Measurements from ENCODE around the gene LPIN3.

Gene LPIN3

GRCh38 chr20:41386502-41387427 lies 46.1 kb downstream of the LPIN3 start:
- TF ChIP-seq, protein P1, sequence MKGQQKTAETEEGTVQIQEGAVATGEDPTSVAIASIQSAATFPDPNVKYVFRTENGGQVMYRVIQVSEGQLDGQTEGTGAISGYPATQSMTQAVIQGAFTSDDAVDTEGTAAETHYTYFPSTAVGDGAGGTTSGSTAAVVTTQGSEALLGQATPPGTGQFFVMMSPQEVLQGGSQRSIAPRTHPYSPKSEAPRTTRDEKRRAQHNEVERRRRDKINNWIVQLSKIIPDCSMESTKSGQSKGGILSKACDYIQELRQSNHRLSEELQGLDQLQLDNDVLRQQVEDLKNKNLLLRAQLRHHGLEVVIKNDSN (IDR thresholded peaks at IDR 0.05): no peak
- TF ChIP-seq TAF1 (IDR thresholded peaks at IDR 0.05; ENCODE audit: low read depth) (no peak), ZBTB7A (IDR thresholded peaks at IDR 0.05; ENCODE audit: low read depth) (no peak), TCF12 (IDR thresholded peaks at IDR 0.05; ENCODE audit: low read depth) (no peak), CREB1 (IDR thresholded peaks at IDR 0.05; ENCODE audit: low read depth) (no peak), EP300 (IDR thresholded peaks at IDR 0.05; ENCODE audit: borderline replicate concordance) (no peak), FOXM1 (IDR thresholded peaks at IDR 0.05; ENCODE audit: borderline replicate concordance, low read depth) (no peak), TEAD4 (IDR thresholded peaks at IDR 0.05) (no peak), YY1 (IDR thresholded peaks at IDR 0.05; ENCODE audit: low read depth) (no peak), CEBPB (IDR thresholded peaks at IDR 0.05) (no peak), NFIC (IDR thresholded peaks at IDR 0.05) (no peak), EGR1 (IDR thresholded peaks at IDR 0.05) (no peak), RAD21 (IDR thresholded peaks at IDR 0.05; ENCODE audit: low read depth) (no peak)
- TF ChIP-seq, protein P2, sequence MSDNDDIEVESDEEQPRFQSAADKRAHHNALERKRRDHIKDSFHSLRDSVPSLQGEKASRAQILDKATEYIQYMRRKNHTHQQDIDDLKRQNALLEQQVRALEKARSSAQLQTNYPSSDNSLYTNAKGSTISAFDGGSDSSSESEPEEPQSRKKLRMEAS (IDR thresholded peaks at IDR 0.05): no peak
- TF ChIP-seq, protein P3, sequence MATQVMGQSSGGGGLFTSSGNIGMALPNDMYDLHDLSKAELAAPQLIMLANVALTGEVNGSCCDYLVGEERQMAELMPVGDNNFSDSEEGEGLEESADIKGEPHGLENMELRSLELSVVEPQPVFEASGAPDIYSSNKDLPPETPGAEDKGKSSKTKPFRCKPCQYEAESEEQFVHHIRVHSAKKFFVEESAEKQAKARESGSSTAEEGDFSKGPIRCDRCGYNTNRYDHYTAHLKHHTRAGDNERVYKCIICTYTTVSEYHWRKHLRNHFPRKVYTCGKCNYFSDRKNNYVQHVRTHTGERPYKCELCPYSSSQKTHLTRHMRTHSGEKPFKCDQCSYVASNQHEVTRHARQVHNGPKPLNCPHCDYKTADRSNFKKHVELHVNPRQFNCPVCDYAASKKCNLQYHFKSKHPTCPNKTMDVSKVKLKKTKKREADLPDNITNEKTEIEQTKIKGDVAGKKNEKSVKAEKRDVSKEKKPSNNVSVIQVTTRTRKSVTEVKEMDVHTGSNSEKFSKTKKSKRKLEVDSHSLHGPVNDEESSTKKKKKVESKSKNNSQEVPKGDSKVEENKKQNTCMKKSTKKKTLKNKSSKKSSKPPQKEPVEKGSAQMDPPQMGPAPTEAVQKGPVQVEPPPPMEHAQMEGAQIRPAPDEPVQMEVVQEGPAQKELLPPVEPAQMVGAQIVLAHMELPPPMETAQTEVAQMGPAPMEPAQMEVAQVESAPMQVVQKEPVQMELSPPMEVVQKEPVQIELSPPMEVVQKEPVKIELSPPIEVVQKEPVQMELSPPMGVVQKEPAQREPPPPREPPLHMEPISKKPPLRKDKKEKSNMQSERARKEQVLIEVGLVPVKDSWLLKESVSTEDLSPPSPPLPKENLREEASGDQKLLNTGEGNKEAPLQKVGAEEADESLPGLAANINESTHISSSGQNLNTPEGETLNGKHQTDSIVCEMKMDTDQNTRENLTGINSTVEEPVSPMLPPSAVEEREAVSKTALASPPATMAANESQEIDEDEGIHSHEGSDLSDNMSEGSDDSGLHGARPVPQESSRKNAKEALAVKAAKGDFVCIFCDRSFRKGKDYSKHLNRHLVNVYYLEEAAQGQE (IDR thresholded peaks at IDR 0.05; ENCODE audit: low read depth): no peak

GRCh38 chr20:41387444-41387851 lies 46.8 kb downstream of the LPIN3 start:
- TF ChIP-seq TAF1 (IDR thresholded peaks at IDR 0.05; ENCODE audit: low read depth): no peak

DNA sequence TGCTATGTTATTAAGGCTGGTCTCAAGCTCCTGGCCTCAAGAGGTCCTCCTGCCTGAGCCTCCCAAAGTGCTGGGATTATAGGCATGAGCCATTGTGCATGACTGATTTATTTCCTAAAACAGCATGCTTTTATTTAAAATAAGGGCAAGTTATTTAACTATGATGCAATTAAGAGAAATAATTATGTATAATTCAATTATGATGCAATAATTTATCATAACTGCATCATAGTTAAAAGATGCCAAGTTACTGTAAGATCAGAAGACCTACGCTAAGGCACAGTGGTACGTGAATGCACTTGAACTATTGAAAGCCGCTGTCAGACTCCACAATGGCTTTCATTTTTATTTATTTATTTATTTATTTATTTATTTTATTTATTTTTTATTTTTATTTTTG lies 50.3 kb downstream of the LPIN3 start:
- TF ChIP-seq, protein P3 (IDR thresholded peaks at IDR 0.05; ENCODE audit: low read depth): no peak
- TF ChIP-seq ZBTB7A (IDR thresholded peaks at IDR 0.05; ENCODE audit: low read depth) (no peak), TCF12 (IDR thresholded peaks at IDR 0.05; ENCODE audit: low read depth) (no peak), YY1 (IDR thresholded peaks at IDR 0.05; ENCODE audit: low read depth) (no peak), FOXM1 (IDR thresholded peaks at IDR 0.05; ENCODE audit: borderline replicate concordance, low read depth) (no peak), EGR1 (IDR thresholded peaks at IDR 0.05) (no peak), TAF1 (IDR thresholded peaks at IDR 0.05; ENCODE audit: low read depth) (no peak)

GRCh38 chr20:41391587-41392001 lies 51.0 kb downstream of the LPIN3 start:
- TF ChIP-seq EGR1 (IDR thresholded peaks at IDR 0.05) (no peak), TAF1 (IDR thresholded peaks at IDR 0.05; ENCODE audit: low read depth) (no peak)

GRCh38 chr20:41392295-41392694 lies 51.7 kb downstream of the LPIN3 start:
- TF ChIP-seq, protein P3 (IDR thresholded peaks at IDR 0.05; ENCODE audit: low read depth): no peak
- TF ChIP-seq EP300 (IDR thresholded peaks at IDR 0.05; ENCODE audit: borderline replicate concordance): no peak
- no peak for TF ChIP-seq TCF12 (IDR thresholded peaks at IDR 0.05; ENCODE audit: low read depth)
- no peak for TF ChIP-seq CREB1 (IDR thresholded peaks at IDR 0.05; ENCODE audit: low read depth)
- no peak for TF ChIP-seq RAD21 (IDR thresholded peaks at IDR 0.05; ENCODE audit: low read depth)
- TF ChIP-seq, protein P2 (IDR thresholded peaks at IDR 0.05): no peak
- no peak for TF ChIP-seq TEAD4 (IDR thresholded peaks at IDR 0.05)
- TF ChIP-seq, protein P1 (IDR thresholded peaks at IDR 0.05): no peak
- no peak for TF ChIP-seq EGR1 (IDR thresholded peaks at IDR 0.05)
